22Rv1 (cell line): ENCODE measurements around the gene IRF6.

Experiments used
- ZFX ChIP-seq: fragments of 450-650 bp; IDR thresholded peaks from 2 replicates; pipeline ENCODE4 v1.6.1; 2017; ENCODE audit warnings: antibody characterized with exemption, borderline replicate concordance
- TF ChIP-seq, protein P1 (sequence below): fragments of 450-650 bp; IDR thresholded peaks from 2 replicates; pipeline ENCODE4 v1.5.1; 2017; ENCODE audit warnings: mild to moderate bottlenecking

DNA sequence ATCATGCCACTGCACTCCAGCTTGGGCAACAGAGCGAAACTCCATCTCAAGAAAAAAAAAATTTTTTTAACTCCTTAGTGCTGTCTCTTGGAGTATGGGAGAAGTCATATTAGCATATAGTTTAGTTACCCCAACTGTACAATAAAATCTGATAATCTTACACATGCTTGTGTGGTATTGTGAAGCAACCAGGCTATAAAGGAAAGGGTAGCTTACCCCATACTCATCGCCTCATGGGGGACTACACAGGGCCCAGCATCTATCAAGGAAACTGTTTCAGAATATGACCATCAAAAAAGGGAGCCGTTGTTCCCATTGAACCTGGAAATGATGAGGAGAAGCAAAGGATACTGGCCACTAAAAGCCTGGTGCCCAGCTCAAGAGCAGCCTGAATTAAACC is 53.1 kb downstream of the IRF6 start:
- TF ChIP-seq, protein P1, sequence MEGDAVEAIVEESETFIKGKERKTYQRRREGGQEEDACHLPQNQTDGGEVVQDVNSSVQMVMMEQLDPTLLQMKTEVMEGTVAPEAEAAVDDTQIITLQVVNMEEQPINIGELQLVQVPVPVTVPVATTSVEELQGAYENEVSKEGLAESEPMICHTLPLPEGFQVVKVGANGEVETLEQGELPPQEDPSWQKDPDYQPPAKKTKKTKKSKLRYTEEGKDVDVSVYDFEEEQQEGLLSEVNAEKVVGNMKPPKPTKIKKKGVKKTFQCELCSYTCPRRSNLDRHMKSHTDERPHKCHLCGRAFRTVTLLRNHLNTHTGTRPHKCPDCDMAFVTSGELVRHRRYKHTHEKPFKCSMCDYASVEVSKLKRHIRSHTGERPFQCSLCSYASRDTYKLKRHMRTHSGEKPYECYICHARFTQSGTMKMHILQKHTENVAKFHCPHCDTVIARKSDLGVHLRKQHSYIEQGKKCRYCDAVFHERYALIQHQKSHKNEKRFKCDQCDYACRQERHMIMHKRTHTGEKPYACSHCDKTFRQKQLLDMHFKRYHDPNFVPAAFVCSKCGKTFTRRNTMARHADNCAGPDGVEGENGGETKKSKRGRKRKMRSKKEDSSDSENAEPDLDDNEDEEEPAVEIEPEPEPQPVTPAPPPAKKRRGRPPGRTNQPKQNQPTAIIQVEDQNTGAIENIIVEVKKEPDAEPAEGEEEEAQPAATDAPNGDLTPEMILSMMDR: no peak
- no peak for TF ChIP-seq ZFX
